Measurements from ENCODE around the gene SHISA9.

GRCh38 chr16:12899529-12900143, 1.8 kb upstream of the SHISA9 start:
- TF ChIP-seq EZH2 (IDR thresholded peaks at IDR 0.05) (no peak), CTCF (IDR thresholded peaks at IDR 0.05) (no peak), EZH2phosphoT487 (IDR thresholded peaks at IDR 0.05) (no peak)

All from neural progenitor cell (in vitro differentiated cells).